DMS114 treated with DMSO at 0.1 percent for 48 hours (cell line): ENCODE results near the gene ABCG2.

Experiments
- DNase-seq: peaks from one replicate; lab custom pipeline; 2025; ENCODE audit not compliant: unreplicated experiment; lab: John Stamatoyannopoulos, UW

Gene ABCG2

DNA sequence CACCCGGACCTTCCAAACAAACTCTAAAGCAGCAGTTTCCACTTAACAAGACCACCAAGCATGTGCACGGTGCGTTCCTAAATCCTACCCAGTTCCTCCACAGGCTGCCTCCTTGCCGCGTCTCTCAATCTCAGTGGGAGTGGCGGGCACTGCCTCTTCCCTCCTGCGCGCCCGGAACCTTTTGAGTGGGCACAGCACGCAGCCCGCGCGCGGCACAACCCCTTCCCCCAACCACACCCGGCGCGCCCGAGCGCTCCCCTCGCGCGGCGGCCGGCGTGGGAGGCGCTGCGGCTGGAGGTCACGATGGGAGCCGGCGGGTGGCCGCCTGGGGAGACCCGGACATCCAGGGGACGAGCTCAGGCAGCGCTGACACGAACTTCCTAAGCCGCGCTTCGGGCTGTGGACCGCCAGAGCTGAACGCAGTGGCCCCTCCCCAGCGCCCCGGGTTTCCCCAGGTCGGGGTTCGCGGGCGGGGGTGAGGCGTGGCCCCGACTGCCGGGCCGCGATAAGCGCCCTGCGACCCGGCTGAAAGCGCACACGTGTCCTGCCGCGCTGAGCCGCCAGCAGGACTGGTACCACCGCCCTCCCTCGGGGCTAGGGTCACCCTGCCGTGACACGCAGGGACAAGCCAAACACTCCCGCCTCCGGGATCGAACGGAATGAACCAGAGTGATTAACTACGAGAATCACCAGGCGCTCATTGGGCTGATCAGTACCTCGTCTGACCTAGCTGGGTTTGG, at the start of gene ABCG2:
Gene ABCG2 (minus strand): TSS at position 151 of the 740 bp plus-strand sequence. CDS start 18,644 bp downstream, outside the sequence.
- no peak for DNase-seq

DNA sequence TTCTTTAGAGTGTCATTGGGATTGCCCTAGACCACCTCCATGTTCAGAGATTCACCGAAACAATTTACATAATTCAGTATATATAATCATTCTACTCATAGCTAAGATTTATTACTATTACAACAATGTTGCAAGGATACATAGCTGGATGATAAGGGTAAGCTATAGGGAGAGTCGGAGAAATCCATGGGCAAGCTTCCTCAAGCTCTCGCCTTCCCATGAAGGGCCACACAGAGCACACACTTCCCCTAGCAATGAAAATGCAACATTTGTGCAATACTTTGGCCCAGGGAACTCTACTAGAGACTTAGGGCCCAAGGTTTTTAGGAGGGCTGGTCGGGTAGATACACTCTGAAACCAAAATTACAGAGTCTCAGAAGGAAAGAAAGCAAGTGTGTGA, 49.7 kb upstream of the ABCG2 start:
- no peak for DNase-seq

DNA sequence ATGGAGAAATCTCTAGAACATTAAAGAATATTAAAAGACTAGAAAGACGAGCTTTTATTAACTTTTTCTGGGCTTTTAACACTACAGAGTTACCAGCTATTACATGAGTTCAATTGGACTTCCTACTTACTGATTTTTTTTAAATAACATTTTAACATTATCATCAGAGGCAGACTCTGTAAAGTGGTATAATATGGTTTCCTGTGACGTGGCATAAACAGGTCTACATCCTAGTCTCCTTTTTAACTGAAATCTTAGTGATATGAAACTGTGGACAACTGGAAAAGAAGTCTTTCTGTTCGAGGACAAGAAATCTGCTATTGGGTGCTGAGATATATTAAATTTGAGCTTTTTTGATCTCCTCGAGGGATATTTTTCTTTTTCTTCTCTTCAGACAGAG, 48.7 kb upstream of the ABCG2 start:
- DNase-seq = no peak

DNA sequence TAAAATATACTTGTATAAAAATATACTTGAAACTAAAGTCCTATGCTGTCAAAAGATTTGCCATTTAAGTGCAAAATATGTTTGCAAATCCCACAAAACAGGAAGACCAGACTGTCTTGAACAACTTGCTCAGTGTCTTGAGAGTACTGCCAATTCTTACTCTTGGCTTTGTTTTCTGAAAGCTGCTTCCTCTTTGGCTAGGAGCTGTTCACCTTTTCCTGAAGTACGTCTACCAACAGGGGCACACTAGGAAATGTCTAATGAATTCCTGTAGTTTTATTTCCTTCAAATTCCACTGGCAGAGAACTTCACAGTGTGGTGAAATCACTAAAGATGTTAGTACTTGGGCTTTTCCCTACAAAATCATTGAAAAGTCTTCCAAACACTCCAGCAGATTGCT, 46.4 kb upstream of the ABCG2 start:
- no peak for DNase-seq

DNA sequence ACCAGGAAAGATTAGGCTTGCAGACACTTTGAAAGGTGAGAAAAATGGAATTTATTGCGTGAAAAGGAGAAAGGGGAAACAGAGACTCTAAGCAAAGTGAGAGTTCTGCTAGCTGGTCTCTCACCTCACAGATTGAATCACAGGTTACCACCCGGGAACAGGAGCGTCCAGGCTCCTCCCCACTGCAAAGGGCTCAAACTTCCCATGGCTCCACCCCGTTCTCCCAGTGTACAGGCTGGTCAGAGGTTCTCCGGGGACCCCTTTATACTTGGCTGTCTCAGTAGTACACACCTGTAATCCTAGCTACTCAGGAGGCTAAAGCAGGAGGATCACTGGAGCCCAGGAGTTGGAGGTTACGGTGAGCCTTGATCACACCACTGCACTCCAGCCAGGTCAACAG, 44.0 kb upstream of the ABCG2 start:
- no peak for DNase-seq

DNA sequence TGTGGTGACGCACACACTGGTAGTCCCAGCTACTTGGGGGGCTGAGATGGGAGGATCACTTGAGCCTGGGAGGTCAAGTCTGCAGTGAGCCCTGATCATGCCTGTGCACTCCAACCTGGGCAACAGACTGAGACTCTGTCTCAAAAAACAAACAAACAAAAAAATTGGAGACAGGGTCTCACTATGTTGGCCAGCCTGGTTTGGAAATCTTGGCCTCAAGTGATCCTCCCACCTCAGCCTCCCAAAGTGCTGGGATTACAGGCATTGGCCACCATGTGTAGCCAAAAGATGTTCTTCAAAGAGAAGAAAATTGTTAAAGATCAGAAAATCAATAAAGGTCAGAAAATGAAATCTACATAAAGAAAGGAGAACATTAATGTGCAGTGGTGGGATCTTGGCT, 41.7 kb upstream of the ABCG2 start:
- no peak for DNase-seq

DNA sequence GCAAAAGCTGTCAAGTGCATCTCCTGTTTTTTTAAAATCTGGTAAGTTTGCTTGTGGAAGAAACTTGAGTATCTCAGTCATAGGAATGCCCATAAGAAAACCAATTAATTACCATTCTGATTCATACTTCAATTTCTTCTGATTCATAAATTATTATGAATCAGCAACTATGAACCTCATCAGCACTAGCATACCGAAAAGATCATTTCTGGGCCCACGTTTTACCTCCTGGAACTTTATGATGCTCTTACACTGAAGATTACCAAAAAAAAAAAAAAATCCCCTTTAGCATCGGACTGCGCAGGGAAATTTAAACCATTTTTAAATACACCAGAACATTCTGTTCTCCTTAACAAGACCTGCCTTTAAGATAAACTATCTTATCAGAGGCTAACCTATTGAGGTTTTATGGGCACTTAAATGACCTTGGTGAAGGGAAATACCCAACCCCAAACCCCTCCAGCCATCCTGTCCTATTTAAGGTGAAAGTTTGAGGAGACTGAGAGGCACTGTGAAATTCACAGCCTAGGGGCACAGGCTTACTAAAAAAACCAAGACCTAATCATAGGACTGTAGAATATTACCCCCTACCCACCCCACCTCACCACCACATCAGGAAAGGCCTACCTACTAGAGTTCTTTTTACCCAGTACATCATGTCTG, 38.2 kb upstream of the ABCG2 start:
- no peak for DNase-seq

DNA sequence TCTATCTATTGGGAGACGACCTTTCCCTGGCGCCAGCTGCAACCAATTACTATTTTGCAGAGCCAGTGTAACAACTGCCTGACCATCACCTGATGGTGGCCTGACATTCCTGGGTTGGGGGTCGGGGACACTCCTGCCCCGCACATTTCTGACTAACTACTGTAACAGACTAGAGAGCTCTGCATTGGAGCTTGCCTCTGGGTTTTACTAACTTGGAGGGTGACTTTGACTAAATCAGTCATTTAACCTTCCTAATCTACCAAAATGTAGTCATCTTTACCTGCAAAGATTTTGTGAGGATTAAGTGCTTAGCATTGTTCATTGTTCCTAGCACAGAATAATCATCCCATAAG, 37.5 kb upstream of the ABCG2 start:
- no peak for DNase-seq

DNA sequence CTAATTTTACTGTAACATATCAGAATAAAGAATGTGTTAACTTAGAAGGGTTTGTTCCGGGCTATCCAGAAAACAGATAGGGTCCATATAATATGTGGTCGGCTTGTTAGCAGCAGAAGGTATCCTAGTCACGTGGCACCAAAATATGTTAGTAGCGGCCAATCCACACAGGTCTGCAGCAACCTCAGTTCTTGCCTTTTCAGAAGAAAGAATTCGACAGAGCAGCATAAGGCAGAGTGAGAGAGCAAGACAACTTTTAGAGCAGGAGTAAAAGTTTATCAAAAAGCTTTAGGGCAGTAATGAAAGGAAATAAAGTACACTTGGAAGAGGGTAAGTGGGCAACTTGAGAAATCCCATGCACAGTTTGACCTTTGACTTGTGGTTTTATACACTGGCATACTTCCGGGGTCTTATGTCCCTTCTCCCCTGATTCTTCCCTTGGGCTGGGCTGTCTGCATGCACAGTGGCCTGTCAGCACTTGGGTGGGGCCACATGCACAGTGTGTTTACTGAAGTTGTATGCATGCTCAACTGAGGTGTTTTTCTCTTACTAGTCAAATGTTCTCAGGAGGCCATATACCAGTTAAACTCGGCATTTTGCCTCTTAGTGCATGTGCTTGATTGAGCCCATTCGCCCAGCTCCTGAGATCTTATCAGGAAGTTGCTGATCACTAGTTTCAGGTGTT, 37.0 kb upstream of the ABCG2 start:
- no peak for DNase-seq

DNA sequence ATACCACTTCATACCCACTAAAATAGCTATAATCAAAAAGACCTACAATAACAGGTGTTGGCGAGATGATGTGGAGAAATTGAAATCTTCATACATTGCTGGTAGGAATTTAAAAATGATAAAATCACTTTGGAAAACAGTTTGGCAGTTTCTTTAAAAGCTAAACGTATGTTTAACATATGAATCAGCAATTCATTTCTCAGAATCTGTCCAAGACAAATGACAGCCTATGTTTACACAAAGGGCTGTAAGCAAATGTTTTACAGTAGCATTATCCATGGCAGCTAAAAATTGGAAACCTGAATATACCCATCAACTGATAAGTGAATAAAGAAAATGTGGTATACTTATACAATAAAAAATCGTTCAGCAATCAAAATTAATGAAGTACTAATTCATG, 33.0 kb upstream of the ABCG2 start:
- DNase-seq = no peak

DNA sequence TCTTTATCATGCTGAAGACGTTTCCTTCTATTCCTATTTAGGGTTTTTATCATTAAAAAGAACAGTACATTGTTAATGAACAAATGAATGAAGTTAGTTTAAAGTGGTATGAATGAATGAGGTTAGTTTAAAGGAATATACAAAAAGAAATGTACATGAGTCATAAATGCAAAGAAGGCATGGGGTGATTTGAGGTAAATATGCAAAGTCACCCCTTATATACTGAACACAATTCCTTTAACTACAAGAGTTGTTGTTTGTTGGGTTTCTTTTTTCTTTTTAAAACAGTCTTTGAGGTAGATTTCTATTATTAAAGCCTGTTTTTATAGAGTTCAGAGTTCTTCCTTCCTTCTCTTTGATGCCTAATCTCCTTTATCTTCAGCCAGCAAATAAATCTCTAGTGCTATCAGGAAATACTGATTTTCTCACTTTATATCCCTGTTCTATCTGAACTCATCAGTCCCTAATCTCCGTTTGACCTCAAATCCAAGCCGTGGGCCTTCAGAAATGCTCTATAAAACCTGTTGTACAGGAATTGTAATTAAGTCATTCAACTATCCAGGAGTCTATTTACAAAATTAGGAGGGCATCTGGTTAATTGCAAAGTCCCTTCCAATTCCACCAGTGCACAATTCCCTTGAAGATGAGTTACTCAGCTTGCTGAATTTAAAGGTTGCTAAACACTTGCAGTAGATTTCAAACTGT, 31.6 kb upstream of the ABCG2 start:
- no peak for DNase-seq

DNA sequence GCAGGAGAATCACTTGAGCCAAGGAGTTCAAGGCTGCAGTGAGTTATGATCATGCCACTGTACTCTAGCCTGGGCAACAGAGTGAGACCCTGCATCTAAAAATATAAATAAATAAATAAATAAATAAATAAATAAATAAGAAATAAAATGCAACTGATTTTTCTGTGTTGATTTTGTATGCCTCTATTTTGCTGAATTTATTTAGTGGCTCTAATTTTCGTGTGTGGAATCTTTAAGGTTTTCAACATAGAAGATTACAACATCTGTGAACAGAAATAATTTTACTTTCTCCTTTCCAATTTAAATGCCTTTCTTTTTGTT, 30.9 kb upstream of the ABCG2 start:
- no peak for DNase-seq

DNA sequence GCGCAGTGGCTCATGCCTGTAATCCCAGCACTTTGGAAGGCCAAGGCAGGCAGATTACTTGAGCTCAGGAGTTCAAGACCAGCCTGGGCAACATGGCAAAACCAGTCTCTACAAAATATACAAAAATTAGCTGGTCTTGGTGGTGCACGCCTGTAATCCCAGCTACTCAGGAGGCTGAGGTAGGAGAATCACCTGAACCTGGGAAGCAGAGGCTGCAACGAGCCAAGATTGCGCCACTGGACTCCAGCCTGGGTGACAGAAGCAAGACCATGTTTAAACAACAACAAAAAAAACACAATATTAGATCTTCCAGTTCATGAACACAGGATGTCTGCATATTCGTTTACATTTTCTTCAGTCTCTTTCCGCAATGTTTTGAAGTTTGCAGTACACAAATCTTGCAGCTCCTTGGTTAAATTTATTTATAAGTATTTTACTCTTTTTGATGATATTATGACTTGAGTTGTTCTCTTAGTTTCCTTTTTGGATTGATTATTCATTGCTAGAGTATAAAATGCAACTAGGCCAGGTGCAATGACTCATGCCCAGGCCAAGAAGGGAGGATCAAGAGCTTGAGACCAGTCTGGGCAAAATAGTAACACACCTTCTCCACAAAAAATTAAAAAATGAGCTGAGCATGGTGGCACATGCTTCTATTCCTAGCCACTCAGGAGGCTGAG, 30.4 kb upstream of the ABCG2 start:
- no peak for DNase-seq

DNA sequence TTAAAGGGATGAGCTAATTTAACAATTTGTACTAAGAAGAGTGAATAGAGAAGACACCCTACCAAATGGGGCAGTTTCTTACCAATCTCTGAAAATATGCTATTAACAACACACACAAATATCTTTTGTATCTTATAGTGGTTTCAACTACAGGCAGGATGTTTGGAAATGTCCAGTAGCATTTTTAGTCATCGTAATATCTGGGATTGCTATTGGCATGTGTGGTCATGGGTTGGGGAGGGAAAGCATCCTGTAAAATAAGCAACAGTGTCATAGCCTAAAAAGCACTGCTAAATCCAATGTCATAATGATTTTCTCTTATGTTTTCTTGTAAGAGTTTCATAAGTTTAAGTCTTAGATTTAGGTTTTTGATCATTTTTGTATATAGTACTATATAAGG, 29.3 kb upstream of the ABCG2 start:
- DNase-seq = no peak

DNA sequence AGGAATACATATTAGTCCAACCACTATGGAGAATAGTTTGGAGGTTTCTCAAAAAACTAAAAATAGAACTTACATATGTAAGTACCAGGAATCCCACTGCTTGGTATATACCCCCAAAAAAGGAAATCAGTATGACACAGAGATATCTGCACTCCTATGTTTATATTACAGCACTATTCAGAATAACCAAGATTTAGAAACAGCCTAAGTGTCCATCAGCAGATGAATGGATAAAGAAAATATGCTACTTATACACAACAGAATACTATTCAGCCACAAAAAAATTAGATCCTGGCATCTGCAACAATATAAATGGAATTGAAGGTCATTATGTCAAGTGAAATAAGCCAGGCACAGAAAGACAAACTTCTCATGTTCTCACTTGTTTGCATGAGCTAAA, 27.5 kb upstream of the ABCG2 start:
- no peak for DNase-seq

DNA sequence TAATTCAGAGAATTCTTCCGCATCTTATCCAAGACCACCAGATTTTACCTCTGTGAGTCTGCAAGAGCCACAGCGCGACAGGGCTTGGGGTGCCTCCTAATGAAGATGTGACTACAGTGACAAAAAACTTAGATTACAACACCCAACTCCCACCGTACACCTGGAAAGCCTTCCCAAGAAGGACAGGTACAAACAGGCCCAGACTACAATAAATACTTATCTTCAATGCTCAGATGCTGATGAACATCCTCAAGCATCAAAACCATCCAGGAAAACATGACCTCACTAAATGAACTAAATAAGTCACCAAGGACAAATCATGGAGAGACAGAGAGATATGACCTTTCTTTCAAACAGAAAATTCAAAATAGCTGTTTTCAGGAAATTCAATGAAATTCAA, 20.8 kb upstream of the ABCG2 start:
- DNase-seq = no peak

DNA sequence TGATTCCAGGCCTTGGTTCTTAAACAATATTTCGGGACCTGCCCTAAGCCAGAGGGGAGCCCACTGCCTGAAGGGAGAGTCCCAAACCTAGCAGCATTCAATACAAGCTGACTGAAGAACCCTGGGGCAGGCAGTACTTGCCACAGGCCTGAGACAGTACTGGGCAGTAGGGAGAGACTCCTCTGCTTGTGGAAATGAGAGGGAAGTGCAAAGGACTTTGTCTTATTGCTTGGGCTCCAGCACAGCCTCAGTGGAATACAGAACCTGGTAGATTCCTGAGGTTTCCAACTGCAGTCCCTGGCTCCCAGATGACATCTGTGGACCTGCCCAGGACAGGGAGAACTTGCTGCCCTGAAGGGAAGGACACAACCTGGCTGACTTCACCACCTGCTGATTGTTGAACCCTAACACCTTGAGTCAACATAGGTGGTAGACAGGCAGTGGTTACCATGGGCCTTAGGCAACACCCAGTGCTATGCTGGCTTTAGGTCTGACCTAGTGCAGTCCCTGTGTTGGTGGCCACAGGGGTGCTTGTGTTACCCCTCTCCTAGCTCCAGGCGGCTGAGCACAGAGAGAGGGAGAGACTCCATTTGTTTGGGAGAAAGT, 20.3 kb upstream of the ABCG2 start:
- no peak for DNase-seq

DNA sequence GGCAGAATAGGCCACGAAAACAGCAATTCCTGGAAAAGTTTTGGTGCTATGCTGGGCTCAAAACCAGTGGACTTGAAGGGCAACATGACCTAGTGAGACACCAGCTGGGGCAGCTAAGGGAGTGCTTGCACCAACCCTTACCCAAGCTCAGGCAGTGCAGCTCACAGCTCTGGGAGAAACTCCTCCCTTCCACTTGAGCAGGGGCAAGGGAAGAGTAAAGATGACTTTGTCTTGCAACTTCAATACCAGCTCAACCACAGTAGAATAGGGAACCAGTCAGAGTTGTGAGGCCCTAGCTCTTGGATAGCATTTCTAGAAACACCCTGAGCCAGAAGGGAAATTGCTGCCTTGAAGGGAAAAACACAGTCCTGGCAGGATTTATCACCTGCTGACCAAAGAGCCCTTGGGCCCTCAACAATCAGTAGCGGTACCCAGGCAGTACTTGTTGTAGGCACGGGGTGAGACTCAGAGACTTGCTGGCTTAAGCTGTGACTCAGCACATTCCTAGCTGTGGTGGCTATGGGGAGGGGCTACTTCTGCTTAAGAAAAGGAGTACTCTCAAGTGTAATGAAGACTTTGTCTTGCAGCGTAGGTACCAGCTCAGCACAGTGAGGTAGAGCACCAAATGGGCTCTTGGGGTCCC, 19.7 kb upstream of the ABCG2 start:
- DNase-seq = no peak

DNA sequence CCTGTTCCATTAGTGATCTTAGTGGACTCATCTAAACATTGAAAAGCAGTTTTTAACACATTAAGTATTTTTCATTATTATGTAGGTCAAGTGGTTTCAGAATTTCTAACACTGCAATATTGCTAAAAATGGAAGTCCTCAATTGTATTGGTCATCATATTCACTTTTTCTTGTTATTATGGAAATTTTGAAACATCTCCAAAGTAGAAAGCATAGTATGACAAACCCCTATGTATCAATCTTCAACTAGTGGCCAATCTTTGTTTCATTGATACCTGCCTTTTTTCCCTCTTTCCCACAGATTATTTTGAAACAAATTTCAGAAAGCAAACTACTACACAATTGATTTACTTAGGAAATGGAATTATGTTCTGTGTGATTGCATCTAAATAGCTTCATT, 14.5 kb upstream of the ABCG2 start:
- no peak for DNase-seq

DNA sequence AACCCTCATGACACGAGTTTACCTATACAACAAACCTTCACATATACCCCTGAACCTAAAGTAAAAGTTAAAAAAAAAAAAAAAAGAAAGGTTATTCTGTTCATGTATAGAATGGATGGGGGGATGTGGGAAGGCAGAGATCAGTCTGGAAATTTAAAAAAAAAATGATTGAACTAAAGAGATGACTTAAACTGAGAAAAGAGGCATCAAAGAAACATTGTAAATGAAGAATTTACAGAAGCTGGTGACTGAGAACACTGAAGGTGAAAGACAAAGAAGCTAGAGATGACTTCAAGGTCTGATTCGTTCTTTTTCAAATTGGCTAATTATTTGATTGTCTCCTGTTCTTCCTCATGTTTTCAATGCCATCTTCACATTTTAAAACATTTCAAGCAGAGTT, 12.8 kb upstream of the ABCG2 start:
- no peak for DNase-seq

DNA sequence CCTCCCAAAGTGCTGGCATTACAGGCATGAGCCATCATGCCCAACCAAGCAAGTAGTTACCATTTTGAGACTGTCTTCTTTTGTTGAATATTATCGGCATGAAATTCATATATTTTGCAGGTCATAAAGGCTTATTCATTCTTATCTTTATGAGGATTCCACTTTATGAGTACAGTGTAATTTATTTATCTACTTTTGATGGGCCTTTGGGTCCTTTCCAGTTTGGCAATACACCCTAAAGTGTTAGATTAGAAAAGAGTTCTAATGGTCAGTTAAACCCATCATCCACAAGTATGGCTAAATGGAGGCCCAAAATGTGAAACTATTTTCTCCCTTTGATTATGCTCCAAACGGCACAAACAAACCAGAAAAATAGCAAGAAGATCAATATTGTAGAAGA, 10.9 kb upstream of the ABCG2 start:
- DNase-seq = no peak
